Articular chondrocyte of knee joint (primary cell): Measurements from ENCODE around the gene S1PR1. TPM values are rescaled to one million over a fixed set of nuclear protein-coding genes. Genes with fewer than 3 reads are reported as not detected.

Experiments
- total RNA-seq: library from RNA; depleted of rRNA; stranded (reverse); fragments of >200 nt; gene quantifications from 2 replicates; pipeline ENCODE4 v1.2.3, GENCODE V29; 2012

Gene S1PR1
- 8.4 and 10.8 TPM in 2 replicates for total RNA-seq

DNA sequence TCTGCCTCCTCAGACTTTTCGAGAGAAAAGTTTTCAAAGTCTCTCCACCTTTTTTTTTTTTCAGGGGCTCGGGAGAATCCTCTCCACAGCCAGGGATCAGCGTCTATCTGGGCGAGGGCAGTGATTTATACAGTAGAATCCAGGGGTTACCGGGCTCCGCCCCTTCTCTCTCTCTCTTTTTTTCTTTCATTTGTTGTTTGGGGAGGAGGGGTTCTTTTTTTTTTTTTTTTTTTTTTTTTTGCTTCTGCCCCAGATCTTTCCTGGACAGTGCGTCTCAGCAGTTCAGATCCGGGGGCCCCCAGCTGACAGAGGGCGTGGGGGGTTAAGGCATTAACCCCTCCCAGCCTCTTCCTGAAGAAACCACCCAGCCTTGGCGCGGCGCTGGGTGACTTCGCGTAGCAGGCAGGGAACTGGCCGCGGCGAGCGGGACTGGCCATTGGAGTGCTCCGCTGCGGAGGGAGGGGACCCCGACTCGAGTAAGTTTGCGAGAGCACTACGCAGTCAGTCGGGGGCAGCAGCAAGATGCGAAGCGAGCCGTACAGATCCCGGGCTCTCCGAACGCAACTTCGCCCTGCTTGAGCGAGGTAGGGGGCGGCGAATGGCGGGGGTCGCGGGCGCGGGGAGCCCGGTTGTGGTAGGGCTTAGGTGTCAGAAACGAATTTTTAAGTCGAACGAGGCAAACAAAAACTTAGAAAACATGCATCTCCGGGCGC lies at the start of gene S1PR1:
S1PR1 (plus strand) TSS at position 504 of the 713 bp plus-strand sequence. CDS start 1,966 bp downstream, outside the sequence.

Other genes with a start within 250 kb of the S1PR1 start
- 46.3 and 52.1 TPM in 2 replicates for gene DPH5, start 211.2 kb upstream of the S1PR1 start, total RNA-seq